Breast epithelium (tissue), 3 donors: ENCODE measurements around the gene DGAT2.

Experiments
- CTCF ChIP-seq, 3 donors: fragments of 450-650 bp; IDR thresholded peaks; one replicate each; pipeline ENCODE4 v1.5.1; 2016 to 2017; ENCODE audit warnings: antibody characterized with exemption in 3 of 3, mild to moderate bottlenecking in 3 of 3, moderate library complexity in 3 of 3
- POLR2A ChIP-seq: fragments of 450-650 bp; IDR thresholded peaks from one replicate; pipeline ENCODE4 v1.6.1; 2016; ENCODE audit warnings: antibody characterized with exemption, mild to moderate bottlenecking, moderate library complexity

GRCh38 chr11:75801362-75802020 is 32.9 kb downstream of the DGAT2 start:
- no peak for TF ChIP-seq CTCF (IDR thresholded peaks at IDR 0.05)
- TF ChIP-seq POLR2A: no peak
